Measurements from ENCODE around the gene SMYD3. TPM values are rescaled to one million over a fixed set of nuclear protein-coding genes. Genes with fewer than 3 reads are reported as not detected.

The SMYD3 gene
- total RNA-seq, 1 experiment from 2014 or later, result 17.4 TPM

DNA sequence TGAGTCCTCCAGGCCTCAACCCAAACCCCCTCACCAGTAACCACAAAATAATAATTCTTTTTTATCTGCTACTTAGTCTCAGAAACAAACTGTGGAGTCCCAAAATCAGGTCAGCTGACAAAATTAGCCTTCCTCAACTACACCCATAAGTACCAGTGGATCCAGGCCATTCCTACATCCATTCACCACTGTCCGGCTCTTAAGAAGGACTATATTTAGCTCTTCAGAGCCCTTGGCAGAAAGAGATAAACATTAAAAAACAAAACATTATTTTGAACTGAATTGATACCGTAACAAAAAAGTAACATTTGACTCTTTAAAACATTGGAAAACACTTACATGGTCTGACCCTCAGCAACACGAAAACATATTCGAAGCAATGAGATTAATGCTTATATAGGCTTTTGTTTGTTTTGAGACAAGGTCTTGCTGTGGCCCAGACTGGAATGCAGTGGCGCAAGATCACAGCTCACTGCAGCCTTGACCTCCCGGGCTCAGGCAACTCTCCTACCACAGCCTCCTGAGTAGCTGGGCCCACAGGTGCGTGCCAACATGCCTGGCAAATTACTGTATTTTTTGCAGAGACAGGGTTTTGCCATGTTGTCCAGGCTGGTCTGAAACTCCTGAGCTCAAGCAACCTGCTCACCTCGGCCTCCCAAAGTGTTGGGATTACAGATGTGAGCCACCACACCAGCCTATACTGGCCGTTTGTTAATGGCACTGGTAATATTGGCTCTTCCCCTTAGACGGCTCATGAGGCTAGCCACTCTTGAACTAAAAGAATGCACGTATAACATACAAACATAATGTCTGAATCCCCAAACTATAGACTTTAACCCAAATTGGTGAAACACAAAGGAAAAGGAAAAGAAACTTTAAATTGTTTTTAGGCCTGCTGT, 330.7 kb downstream of the SMYD3 start:
- in situ Hi-C loops (cut with HindIII; ENCODE audit: low pct_unique_long_range_greater_than_20kb, low sequenced_read_pairs) (no loop called here), intact Hi-C loops (cut with micrococcal nuclease; ENCODE audit: unreplicated experiment) (no loop called here)
- CTCF ChIA-PET, result no interaction called here
- Histone ChIP-seq H3K9me3 (ENCODE audit: control insufficient read depth, insufficient read depth, low read depth, low read length) (no peaks in the 10 kb centered on the region), H3K36me3 (ENCODE audit: control insufficient read depth, insufficient read depth, low read length) (no peaks in the 10 kb centered on the region), H3K4me3 (ENCODE audit: low read depth in 2 of 2, low read length in 2 of 2) (no peak overlapping the region), H3K4me1 (ENCODE audit: control insufficient read depth, insufficient read depth, low read length) (no peaks in the 10 kb centered on the region), H3K27ac (ENCODE audit: low read length) (no peak overlapping the region), H3K27me3 (ENCODE audit: control insufficient read depth, insufficient read depth, low read length) (no peaks in the 10 kb centered on the region)
- no peak for TF ChIP-seq SIN3A (IDR thresholded peaks at IDR 0.05; ENCODE audit: borderline replicate concordance, insufficient read depth, low read depth, low read length)
- TF ChIP-seq, protein P1, sequence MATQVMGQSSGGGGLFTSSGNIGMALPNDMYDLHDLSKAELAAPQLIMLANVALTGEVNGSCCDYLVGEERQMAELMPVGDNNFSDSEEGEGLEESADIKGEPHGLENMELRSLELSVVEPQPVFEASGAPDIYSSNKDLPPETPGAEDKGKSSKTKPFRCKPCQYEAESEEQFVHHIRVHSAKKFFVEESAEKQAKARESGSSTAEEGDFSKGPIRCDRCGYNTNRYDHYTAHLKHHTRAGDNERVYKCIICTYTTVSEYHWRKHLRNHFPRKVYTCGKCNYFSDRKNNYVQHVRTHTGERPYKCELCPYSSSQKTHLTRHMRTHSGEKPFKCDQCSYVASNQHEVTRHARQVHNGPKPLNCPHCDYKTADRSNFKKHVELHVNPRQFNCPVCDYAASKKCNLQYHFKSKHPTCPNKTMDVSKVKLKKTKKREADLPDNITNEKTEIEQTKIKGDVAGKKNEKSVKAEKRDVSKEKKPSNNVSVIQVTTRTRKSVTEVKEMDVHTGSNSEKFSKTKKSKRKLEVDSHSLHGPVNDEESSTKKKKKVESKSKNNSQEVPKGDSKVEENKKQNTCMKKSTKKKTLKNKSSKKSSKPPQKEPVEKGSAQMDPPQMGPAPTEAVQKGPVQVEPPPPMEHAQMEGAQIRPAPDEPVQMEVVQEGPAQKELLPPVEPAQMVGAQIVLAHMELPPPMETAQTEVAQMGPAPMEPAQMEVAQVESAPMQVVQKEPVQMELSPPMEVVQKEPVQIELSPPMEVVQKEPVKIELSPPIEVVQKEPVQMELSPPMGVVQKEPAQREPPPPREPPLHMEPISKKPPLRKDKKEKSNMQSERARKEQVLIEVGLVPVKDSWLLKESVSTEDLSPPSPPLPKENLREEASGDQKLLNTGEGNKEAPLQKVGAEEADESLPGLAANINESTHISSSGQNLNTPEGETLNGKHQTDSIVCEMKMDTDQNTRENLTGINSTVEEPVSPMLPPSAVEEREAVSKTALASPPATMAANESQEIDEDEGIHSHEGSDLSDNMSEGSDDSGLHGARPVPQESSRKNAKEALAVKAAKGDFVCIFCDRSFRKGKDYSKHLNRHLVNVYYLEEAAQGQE (IDR thresholded peaks at IDR 0.05; ENCODE audit: insufficient read depth in 1 of 2, low read depth in 2 of 2, low read length in 1 of 2), result no peak
- no peak for TF ChIP-seq TCF7L2 (IDR thresholded peaks at IDR 0.05; ENCODE audit: low read depth, low read length)
- no peak for TF ChIP-seq POLR2AphosphoS5 (IDR thresholded peaks at IDR 0.05; ENCODE audit: low read depth, low read length)
- TF ChIP-seq, protein P2, sequence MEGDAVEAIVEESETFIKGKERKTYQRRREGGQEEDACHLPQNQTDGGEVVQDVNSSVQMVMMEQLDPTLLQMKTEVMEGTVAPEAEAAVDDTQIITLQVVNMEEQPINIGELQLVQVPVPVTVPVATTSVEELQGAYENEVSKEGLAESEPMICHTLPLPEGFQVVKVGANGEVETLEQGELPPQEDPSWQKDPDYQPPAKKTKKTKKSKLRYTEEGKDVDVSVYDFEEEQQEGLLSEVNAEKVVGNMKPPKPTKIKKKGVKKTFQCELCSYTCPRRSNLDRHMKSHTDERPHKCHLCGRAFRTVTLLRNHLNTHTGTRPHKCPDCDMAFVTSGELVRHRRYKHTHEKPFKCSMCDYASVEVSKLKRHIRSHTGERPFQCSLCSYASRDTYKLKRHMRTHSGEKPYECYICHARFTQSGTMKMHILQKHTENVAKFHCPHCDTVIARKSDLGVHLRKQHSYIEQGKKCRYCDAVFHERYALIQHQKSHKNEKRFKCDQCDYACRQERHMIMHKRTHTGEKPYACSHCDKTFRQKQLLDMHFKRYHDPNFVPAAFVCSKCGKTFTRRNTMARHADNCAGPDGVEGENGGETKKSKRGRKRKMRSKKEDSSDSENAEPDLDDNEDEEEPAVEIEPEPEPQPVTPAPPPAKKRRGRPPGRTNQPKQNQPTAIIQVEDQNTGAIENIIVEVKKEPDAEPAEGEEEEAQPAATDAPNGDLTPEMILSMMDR (IDR thresholded peaks at IDR 0.05), result no peak
- BruUV-seq (replicated peaks), result no TSS peak
- DNase-seq (ENCODE audit: low read depth, low spot score) (no peak), ATAC-seq (no peak)
- POLR2A ChIA-PET, result no interaction called here

DNA sequence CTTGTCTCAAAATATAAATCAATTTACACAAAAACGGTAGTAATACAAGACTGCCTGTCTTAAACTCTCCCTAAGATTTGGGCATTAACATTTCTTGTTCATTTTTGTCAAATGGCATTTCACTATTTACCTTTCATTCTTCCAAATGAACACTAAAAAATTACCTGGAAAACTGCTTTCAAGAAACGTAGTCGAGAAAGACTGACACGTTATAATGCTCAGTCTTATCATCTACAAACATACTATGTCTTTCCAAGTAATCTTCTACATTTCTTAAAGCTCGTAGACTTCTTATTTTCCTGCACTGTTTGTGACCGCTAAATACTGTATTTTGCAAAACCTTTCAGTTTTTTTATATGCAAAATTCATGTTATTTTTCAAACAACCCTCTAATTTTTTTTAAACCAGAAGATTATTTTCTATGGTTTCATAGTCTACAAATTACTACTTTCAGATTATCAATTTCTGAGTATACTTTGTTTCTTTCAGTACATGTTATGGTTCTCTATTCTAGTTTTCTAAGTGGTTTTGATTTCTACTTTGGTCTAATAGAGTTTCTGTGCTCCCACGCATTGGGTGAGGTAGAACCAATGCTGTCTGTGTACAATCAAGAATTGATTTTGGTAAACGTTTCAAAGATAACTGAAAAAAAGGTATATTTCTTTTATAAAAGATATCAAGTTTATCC, 336.4 kb downstream of the SMYD3 start:
- H3K36me3 ChIP-seq (ENCODE audit: control insufficient read depth, insufficient read depth, low read length), result no peaks in the 10 kb centered on the region
- no peaks in the 10 kb centered on the region for H3K4me1 ChIP-seq (ENCODE audit: control insufficient read depth, insufficient read depth, low read length)
- ATAC-seq (no peak), DNase-seq (ENCODE audit: low read depth, low spot score) (no peak)
- no peaks in the 10 kb centered on the region for H3K27me3 ChIP-seq (ENCODE audit: control insufficient read depth, insufficient read depth, low read length)
- in situ Hi-C loops (cut with HindIII; ENCODE audit: low pct_unique_long_range_greater_than_20kb, low sequenced_read_pairs) (no loop called here), intact Hi-C loops (cut with micrococcal nuclease; ENCODE audit: unreplicated experiment) (no loop called here)
- ChIA-PET CTCF (no interaction called here), POLR2A (no interaction called here)
- no TSS peak for BruUV-seq (replicated peaks)
- H3K27ac ChIP-seq (ENCODE audit: low read length), result no peak overlapping the region
- no peak overlapping the region for H3K4me3 ChIP-seq (ENCODE audit: low read depth in 2 of 2, low read length in 2 of 2)
- TF ChIP-seq TCF7L2 (IDR thresholded peaks at IDR 0.05; ENCODE audit: low read depth, low read length), result no peak
- no peak for TF ChIP-seq POLR2AphosphoS5 (IDR thresholded peaks at IDR 0.05; ENCODE audit: low read depth, low read length)
- no peak for TF ChIP-seq SIN3A (IDR thresholded peaks at IDR 0.05; ENCODE audit: borderline replicate concordance, insufficient read depth, low read depth, low read length)
- TF ChIP-seq, protein P1 (IDR thresholded peaks at IDR 0.05; ENCODE audit: insufficient read depth in 1 of 2, low read depth in 2 of 2, low read length in 1 of 2), result no peak
- TF ChIP-seq, protein P2 (IDR thresholded peaks at IDR 0.05), result no peak
- H3K9me3 ChIP-seq (ENCODE audit: control insufficient read depth, insufficient read depth, low read depth, low read length), result no peaks in the 10 kb centered on the region

All from Panc1 (cell line).